ENCODE data around the gene C1orf87.

DNA sequence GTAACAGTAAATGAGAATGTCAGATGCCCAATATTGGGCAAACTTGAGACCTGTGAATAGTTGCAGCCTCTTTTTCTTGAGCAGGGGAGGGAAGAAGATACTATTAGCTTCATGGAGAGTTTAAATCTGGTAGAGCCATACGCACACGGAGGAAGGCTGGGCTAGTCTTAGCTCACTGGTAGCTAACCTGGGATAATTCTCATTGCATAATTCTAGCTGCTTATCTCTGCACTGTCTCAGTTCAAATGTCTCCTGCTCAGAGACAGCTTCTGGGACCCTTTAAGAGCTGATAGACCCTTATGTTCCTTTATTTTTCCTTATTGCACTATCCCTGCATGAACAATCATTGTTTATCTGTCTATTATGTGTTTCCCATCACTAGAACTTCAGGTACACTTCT lies 8.4 kb downstream of the C1orf87 start:
- TF ChIP-seq, protein P1, sequence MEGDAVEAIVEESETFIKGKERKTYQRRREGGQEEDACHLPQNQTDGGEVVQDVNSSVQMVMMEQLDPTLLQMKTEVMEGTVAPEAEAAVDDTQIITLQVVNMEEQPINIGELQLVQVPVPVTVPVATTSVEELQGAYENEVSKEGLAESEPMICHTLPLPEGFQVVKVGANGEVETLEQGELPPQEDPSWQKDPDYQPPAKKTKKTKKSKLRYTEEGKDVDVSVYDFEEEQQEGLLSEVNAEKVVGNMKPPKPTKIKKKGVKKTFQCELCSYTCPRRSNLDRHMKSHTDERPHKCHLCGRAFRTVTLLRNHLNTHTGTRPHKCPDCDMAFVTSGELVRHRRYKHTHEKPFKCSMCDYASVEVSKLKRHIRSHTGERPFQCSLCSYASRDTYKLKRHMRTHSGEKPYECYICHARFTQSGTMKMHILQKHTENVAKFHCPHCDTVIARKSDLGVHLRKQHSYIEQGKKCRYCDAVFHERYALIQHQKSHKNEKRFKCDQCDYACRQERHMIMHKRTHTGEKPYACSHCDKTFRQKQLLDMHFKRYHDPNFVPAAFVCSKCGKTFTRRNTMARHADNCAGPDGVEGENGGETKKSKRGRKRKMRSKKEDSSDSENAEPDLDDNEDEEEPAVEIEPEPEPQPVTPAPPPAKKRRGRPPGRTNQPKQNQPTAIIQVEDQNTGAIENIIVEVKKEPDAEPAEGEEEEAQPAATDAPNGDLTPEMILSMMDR (conservative IDR thresholded peaks at IDR 0.05 in 1 of 2, IDR thresholded peaks at IDR 0.05 in 1 of 2; ENCODE audit: low read depth in 1 of 2, low read length in 2 of 2), result no peak
- no peak for TF ChIP-seq EZH2 (IDR thresholded peaks at IDR 0.05; ENCODE audit: low read length, missing control alignments)

Data from fibroblast of lung (primary cell).